ENCODE data around the gene PRSS27. TPM values are rescaled to one million over a fixed set of nuclear protein-coding genes. Genes with fewer than 3 reads are reported as not detected.

The PRSS27 gene
- total RNA-seq, 4 donors from 2014 or later, result 0.49 to 0.55 TPM; not detected in 2

DNA sequence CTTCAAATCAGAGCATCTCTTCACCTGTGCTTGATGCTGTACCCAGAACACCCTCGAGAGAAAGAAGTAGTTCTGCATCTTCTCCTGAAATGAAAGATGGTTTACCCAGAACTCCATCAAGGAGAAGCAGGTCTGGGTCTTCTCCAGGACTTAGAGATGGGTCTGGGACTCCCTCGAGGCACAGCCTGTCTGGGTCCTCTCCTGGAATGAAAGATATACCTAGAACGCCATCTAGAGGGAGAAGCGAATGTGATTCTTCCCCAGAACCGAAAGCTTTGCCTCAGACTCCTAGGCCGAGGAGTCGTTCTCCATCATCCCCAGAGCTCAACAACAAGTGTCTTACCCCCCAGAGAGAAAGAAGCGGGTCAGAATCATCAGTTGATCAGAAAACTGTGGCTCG lies 44.7 kb upstream of the PRSS27 start:
- DNase-seq (no peak), ATAC-seq (no peak)
- no peak for TF ChIP-seq POLR2A (IDR thresholded peaks at IDR 0.05)
- TF ChIP-seq, protein P1, sequence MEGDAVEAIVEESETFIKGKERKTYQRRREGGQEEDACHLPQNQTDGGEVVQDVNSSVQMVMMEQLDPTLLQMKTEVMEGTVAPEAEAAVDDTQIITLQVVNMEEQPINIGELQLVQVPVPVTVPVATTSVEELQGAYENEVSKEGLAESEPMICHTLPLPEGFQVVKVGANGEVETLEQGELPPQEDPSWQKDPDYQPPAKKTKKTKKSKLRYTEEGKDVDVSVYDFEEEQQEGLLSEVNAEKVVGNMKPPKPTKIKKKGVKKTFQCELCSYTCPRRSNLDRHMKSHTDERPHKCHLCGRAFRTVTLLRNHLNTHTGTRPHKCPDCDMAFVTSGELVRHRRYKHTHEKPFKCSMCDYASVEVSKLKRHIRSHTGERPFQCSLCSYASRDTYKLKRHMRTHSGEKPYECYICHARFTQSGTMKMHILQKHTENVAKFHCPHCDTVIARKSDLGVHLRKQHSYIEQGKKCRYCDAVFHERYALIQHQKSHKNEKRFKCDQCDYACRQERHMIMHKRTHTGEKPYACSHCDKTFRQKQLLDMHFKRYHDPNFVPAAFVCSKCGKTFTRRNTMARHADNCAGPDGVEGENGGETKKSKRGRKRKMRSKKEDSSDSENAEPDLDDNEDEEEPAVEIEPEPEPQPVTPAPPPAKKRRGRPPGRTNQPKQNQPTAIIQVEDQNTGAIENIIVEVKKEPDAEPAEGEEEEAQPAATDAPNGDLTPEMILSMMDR (IDR thresholded peaks at IDR 0.05 in 4 of 5, conservative IDR thresholded peaks at IDR 0.05 in 1 of 5), result no peak
- Histone ChIP-seq H3K4me1 (peaks cover 12 to 19% of the 10 kb centered on the region in 2 donors), H3K9me3 (no peaks in the 10 kb centered on the region), H3K27me3 (no peaks in the 10 kb centered on the region), H3K36me3 (peaks cover 11 to 100% of the 10 kb centered on the region in 2 donors), H3K4me3 (no peak overlapping the region), H3K27ac (no peak overlapping the region)
- in situ Hi-C loops (cut with MboI; ENCODE audit: low sequenced_read_pairs in 4 of 4), result no loop called here
- intact Hi-C loops (cut with DNase I; ENCODE audit: low total_unique reads), result no loop called here

DNA sequence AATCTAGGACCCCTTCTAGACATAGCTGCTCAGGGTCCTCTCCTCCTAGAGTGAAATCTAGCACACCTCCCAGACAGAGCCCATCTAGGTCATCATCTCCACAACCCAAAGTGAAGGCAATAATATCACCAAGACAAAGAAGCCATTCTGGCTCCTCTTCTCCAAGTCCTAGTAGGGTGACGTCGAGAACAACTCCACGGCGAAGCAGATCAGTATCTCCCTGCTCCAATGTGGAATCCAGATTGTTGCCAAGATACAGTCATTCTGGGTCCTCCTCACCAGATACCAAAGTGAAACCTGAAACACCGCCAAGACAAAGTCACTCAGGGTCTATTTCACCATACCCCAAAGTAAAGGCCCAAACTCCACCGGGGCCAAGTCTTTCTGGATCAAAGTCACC lies 43.1 kb upstream of the PRSS27 start:
- TF ChIP-seq POLR2A (IDR thresholded peaks at IDR 0.05), result no peak
- TF ChIP-seq, protein P1 (IDR thresholded peaks at IDR 0.05 in 4 of 5, conservative IDR thresholded peaks at IDR 0.05 in 1 of 5), result no peak
- H3K4me1 ChIP-seq, result peaks cover 9% of the 10 kb centered on the region in 2 donors
- DNase-seq, result no peak
- H3K9me3 ChIP-seq, result no peaks in the 10 kb centered on the region
- no peaks in the 10 kb centered on the region for H3K27me3 ChIP-seq
- intact Hi-C loops (cut with DNase I; ENCODE audit: low total_unique reads) (no loop called here), in situ Hi-C loops (cut with MboI; ENCODE audit: low sequenced_read_pairs in 4 of 4) (no loop called here)
- no peak overlapping the region for H3K4me3 ChIP-seq
- ATAC-seq, result peak in 1 of 2 donors; percentile 33
- peak overlapping the region in 1 of 4 donors; percentile 41 for H3K27ac ChIP-seq
- H3K36me3 ChIP-seq, result peaks cover 14 to 100% of the 10 kb centered on the region in 2 donors

DNA sequence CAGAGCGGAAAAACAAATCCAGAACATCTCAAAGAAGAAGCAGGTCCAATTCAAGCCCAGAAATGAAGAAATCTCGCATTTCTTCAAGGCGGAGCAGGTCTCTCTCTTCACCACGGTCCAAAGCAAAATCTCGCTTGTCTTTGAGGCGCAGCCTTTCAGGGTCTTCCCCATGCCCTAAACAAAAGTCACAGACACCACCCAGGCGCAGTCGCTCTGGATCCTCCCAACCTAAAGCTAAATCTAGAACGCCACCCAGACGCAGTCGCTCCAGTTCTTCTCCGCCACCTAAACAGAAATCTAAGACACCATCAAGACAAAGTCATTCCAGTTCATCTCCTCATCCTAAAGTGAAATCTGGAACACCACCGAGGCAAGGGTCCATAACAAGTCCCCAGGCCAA lies 42.7 kb upstream of the PRSS27 start:
- Histone ChIP-seq H3K4me1 (peaks cover 4 to 5% of the 10 kb centered on the region in 2 donors), H3K9me3 (no peaks in the 10 kb centered on the region), H3K36me3 (peaks cover 14 to 100% of the 10 kb centered on the region in 2 donors), H3K27me3 (no peaks in the 10 kb centered on the region), H3K27ac (peak overlapping the region in 1 of 4 donors; percentile 41), H3K4me3 (no peak overlapping the region)
- DNase-seq, result no peak
- in situ Hi-C loops (cut with MboI; ENCODE audit: low sequenced_read_pairs in 4 of 4), result no loop called here
- TF ChIP-seq, protein P1 (IDR thresholded peaks at IDR 0.05 in 4 of 5, conservative IDR thresholded peaks at IDR 0.05 in 1 of 5), result no peak
- TF ChIP-seq POLR2A (IDR thresholded peaks at IDR 0.05), result no peak
- intact Hi-C loops (cut with DNase I; ENCODE audit: low total_unique reads), result no loop called here
- ATAC-seq, result no peak

DNA sequence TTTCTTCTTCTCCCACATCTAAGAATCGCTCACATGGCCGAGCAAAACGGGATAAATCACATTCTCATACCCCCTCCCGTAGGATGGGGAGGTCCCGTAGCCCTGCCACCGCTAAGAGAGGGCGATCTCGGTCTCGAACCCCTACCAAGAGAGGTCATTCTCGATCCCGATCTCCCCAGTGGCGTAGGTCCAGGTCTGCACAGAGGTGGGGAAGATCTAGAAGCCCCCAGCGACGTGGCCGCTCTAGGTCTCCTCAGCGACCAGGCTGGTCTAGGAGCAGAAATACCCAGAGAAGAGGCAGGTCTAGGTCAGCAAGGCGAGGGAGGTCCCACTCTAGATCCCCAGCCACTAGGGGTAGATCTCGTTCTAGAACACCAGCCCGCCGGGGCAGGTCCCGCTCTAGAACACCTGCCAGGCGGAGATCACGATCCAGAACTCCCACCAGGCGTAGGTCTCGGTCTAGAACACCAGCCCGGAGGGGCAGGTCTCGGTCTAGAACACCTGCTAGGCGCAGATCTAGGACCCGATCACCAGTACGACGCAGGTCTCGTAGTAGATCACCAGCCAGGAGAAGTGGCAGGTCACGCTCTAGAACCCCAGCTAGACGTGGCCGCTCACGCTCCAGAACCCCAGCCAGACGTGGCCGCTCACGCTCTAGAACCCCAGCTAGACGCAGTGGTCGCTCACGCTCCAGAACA lies 42.0 kb upstream of the PRSS27 start:
- intact Hi-C loops (cut with DNase I; ENCODE audit: low total_unique reads) (no loop called here), in situ Hi-C loops (cut with MboI; ENCODE audit: low sequenced_read_pairs in 4 of 4) (no loop called here)
- Histone ChIP-seq H3K4me3 (no peak overlapping the region), H3K27ac (no peak overlapping the region), H3K27me3 (no peaks in the 10 kb centered on the region), H3K9me3 (no peaks in the 10 kb centered on the region), H3K4me1 (peaks cover 2 to 3% of the 10 kb centered on the region in 2 donors), H3K36me3 (peaks cover 14 to 97% of the 10 kb centered on the region in 2 donors)
- ATAC-seq (no peak), DNase-seq (no peak)
- TF ChIP-seq POLR2A (IDR thresholded peaks at IDR 0.05), result no peak
- TF ChIP-seq, protein P1 (IDR thresholded peaks at IDR 0.05 in 4 of 5, conservative IDR thresholded peaks at IDR 0.05 in 1 of 5), result no peak
